HCT116 (cell line): ENCODE results near the gene GPI. TPM values are rescaled to one million over a fixed set of nuclear protein-coding genes. Genes with fewer than 3 reads are reported as not detected.

Experiments
- ATAC-seq: fragments of 200-7000 bp; cut with Tn5 transposase; 2 replicates; pipeline ENCODE4 v1.9.1; 2020; ENCODE audit warnings: mild to moderate bottlenecking, moderate library complexity
- BruUV-seq: library from RNA; stranded (reverse); fragments of 400-500 nt; replicated peaks from 2 replicates; lab custom pipeline; 2021; lab: Mats Ljungman, UMichigan
- CTCF ChIA-PET: fragments of 300-600 bp; sonication (Branson Sonifier 250); formaldehyde crosslinking; loops from one replicate; lab custom pipeline; 2021; ENCODE audit warnings: antibody characterized with exemption; lab: Charles Lee
- POLR2A ChIA-PET: fragments of 300-600, 350-600 bp; sonication (Branson Sonifier 250); formaldehyde crosslinking; loops from one replicate; lab custom pipeline; 2021; ENCODE audit warnings: antibody characterized with exemption; lab: Charles Lee
- RAD21 ChIA-PET, 2 experiments: fragments of 300-600 bp; sonication (Branson Sonifier 250); formaldehyde crosslinking; loops; one replicate each; lab custom pipeline; 2023; ENCODE audit warnings: low total read pairs in 2 of 2; ENCODE audit not compliant: uncharacterized antibody in 2 of 2, unreplicated experiment in 2 of 2, low non-redundant PET in 1 of 2; lab: Charles Lee
- DNase-seq: peaks from one replicate; pipeline ENCODE4 v3.0.0-alpha.2; 2010; ENCODE audit warnings: low read depth, low spot score
- H2AFZ ChIP-seq: fragments of 200-600 bp; shearing (Covaris generic), sonication (generic); 2 replicates; pipeline ENCODE4 v1.6.1; 2017; ENCODE audit warnings: low read depth, mixed run types, mixed read lengths, antibody characterized with exemption, low read length; ENCODE audit not compliant: poor library complexity, severe bottlenecking
- H3K27ac ChIP-seq: 2 replicates; pipeline ENCODE4 v1.5.1; 2012; ENCODE audit warnings: low read depth, low read length
- H3K27me3 ChIP-seq: fragments of 200-600 bp; sonication (generic); 2 replicates; pipeline ENCODE4 v1.6.1; 2016; ENCODE audit warnings: mixed run types, low read length, mixed read lengths; ENCODE audit not compliant: insufficient read depth
- H3K36me3 ChIP-seq, 2 experiments: fragments of 200-500 bp in 1 of 2; fragments of 200-600 bp in 1 of 2; sonication (Bioruptor generic) in 1 of 2; sonication (generic) in 1 of 2; 2 replicates each; pipeline versions ENCODE4 v1.5.1 to v1.6.1; 2014 to 2016; ENCODE audit warnings: low read length in 2 of 2, inconsistent platforms in 1 of 2, mixed read lengths in 1 of 2, mixed run types in 1 of 2; ENCODE audit not compliant: insufficient read depth in 2 of 2, control insufficient read depth in 1 of 2
- H3K4me1 ChIP-seq, 2 experiments: fragments of 200-600 bp in 1 of 2; sonication (generic) in 1 of 2; 2 replicates each; pipeline versions ENCODE4 v1.5.1 to v1.6.1; 2012 to 2017; ENCODE audit warnings: low read length in 2 of 2, inconsistent platforms in 1 of 2, mild to moderate bottlenecking in 1 of 2, mixed read lengths in 1 of 2, mixed run types in 1 of 2, moderate library complexity in 1 of 2; ENCODE audit not compliant: insufficient read depth in 2 of 2, control insufficient read depth in 1 of 2
- H3K4me2 ChIP-seq: fragments of 200-600 bp; sonication (generic); 2 replicates; pipeline ENCODE4 v1.6.1; 2017; ENCODE audit warnings: mixed run types, low read length, mixed read lengths
- H3K4me3 ChIP-seq, 2 experiments: fragments of 200-600 bp in 1 of 2; sonication (generic) in 1 of 2; replicated peaks in 1 of 2; 2 replicates each; pipeline ENCODE4 v1.5.1; 2011 to 2016; ENCODE audit warnings: low read length in 2 of 2, control low read depth in 1 of 2, low read depth in 1 of 2, mild to moderate bottlenecking in 1 of 2, mixed read lengths in 1 of 2, mixed run types in 1 of 2
- H3K79me2 ChIP-seq: fragments of 200-600 bp; sonication (generic); 2 replicates; pipeline ENCODE4 v1.6.1; 2017; ENCODE audit warnings: mild to moderate bottlenecking, mixed run types, low read length, moderate library complexity, mixed read lengths; ENCODE audit not compliant: insufficient read depth
- H3K9ac ChIP-seq: fragments of 200-600 bp; sonication (generic); 2 replicates; pipeline ENCODE4 v1.6.1; 2016; ENCODE audit warnings: low read length, mixed read lengths
- H3K9me2 ChIP-seq: fragments of 200-600 bp; sonication (generic), shearing (Covaris generic); 2 replicates; pipeline ENCODE4 v1.6.1; 2017; ENCODE audit warnings: mixed run types, mild to moderate bottlenecking, moderate library complexity; ENCODE audit not compliant: insufficient read depth
- H3K9me3 ChIP-seq, 2 experiments: fragments of 200-500 bp in 1 of 2; fragments of 200-600 bp in 1 of 2; sonication (Bioruptor generic) in 1 of 2; sonication (generic) in 1 of 2; 2 replicates each; pipeline ENCODE4 v1.6.1; 2014 to 2017; ENCODE audit warnings: low read length in 2 of 2, mixed read lengths in 2 of 2, inconsistent platforms in 1 of 2, low read depth in 1 of 2, mild to moderate bottlenecking in 1 of 2, mixed run types in 1 of 2, moderate library complexity in 1 of 2; ENCODE audit not compliant: control insufficient read depth in 1 of 2, insufficient read depth in 1 of 2
- H4K20me1 ChIP-seq: fragments of 200-600 bp; sonication (generic), shearing (Covaris generic); 2 replicates; pipeline ENCODE4 v1.6.1; 2017; ENCODE audit warnings: mixed run types, mild to moderate bottlenecking, moderate library complexity; ENCODE audit not compliant: insufficient read depth
- EGR1 ChIP-seq: IDR thresholded peaks from 2 replicates; pipeline ENCODE4 v1.6.1; 2012; ENCODE audit warnings: low read depth
- ELF1 ChIP-seq: IDR thresholded peaks from 2 replicates; pipeline ENCODE4 v1.6.1; 2012; ENCODE audit warnings: low read depth, borderline replicate concordance
- EZH2 ChIP-seq: fragments of 200-600 bp; sonication (generic); IDR thresholded peaks from 2 replicates; pipeline ENCODE4 v1.6.1; 2017; ENCODE audit warnings: antibody characterized with exemption, mixed run types
- EZH2phosphoT487 ChIP-seq: fragments of 200-600 bp; IDR thresholded peaks from 2 replicates; pipeline ENCODE4 v1.6.1; 2018; ENCODE audit warnings: antibody characterized with exemption, borderline replicate concordance
- JUND ChIP-seq: IDR thresholded peaks from 2 replicates; pipeline ENCODE4 v1.6.1; 2012
- MAX ChIP-seq: IDR thresholded peaks from 2 replicates; pipeline ENCODE4 v1.6.1; 2012
- POLR2AphosphoS5 ChIP-seq: IDR thresholded peaks from 2 replicates; pipeline ENCODE4 v1.6.1; 2011; ENCODE audit warnings: mild to moderate bottlenecking, low read depth, low read length, moderate library complexity
- RAD21 ChIP-seq: IDR thresholded peaks from 2 replicates; pipeline ENCODE4 v1.6.1; 2012; ENCODE audit warnings: low read depth, mild to moderate bottlenecking
- REST ChIP-seq: IDR thresholded peaks from 2 replicates; pipeline ENCODE4 v1.6.1; 2012; ENCODE audit warnings: low read depth
- SIN3A ChIP-seq: IDR thresholded peaks from 2 replicates; pipeline ENCODE4 v1.6.1; 2012; ENCODE audit warnings: low read depth
- SP1 ChIP-seq: IDR thresholded peaks from 2 replicates; pipeline ENCODE4 v1.6.1; 2012; ENCODE audit warnings: low read depth
- SRF ChIP-seq: IDR thresholded peaks from 2 replicates; pipeline ENCODE4 v1.6.1; 2012; ENCODE audit warnings: low read depth
- TCF7L2 ChIP-seq: IDR thresholded peaks from 2 replicates; pipeline ENCODE4 v1.7.0; 2011; ENCODE audit warnings: borderline replicate concordance, inconsistent platforms; ENCODE audit not compliant: insufficient read depth, insufficient read length; ENCODE audit errors: extremely low read depth
- ZBTB33 ChIP-seq: IDR thresholded peaks from 2 replicates; pipeline ENCODE4 v1.6.1; 2011; ENCODE audit warnings: mild to moderate bottlenecking, low read length, moderate library complexity; ENCODE audit not compliant: insufficient replicate concordance; ENCODE audit errors: extremely low read depth
- ZFX ChIP-seq: fragments of 450-650 bp; IDR thresholded peaks from 2 replicates; pipeline ENCODE4 v1.6.1; 2017
- intact Hi-C: fragments of 100-400 bp; cut with micrococcal nuclease; formaldehyde crosslinking; loops from 2 replicates; pipeline ENCODE4 v1.10.0; 2022
- total RNA-seq: library from RNA; stranded (reverse); gene quantifications from one replicate; pipeline ENCODE4 v1.2.1, GENCODE V29; 2021; ENCODE audit not compliant: unreplicated experiment

Gene GPI
- total RNA-seq, 1 experiment from 2014 or later = 787 TPM

- Histone ChIP-seq H2AFZ (no peak overlapping the region), H3K36me3 (peaks cover 56 to 62% of the 10 kb centered on the region in 2 experiments)
- TF ChIP-seq ZBTB33 (no peak), JUND (no peak), EGR1 (no peak), EZH2phosphoT487 (no peak), SP1 (no peak), EZH2 (no peak), SIN3A (no peak), MAX (no peak), REST (no peak), SRF (no peak), RAD21 (no peak), ELF1 (no peak), ZFX (no peak), POLR2AphosphoS5 (no peak), TCF7L2 (no peak)
- TF ChIP-seq, all 23 proteins: peak for 0
- H3K27ac ChIP-seq = no peak overlapping the region
- H3K9me2 ChIP-seq = no peaks in the 10 kb centered on the region
- H3K27me3 ChIP-seq = no peaks in the 10 kb centered on the region
- ATAC-seq = no peak
- H3K4me1 ChIP-seq = no peaks in the 10 kb centered on the region
- DNase-seq = no peak
- POLR2A ChIA-PET = no interaction called here
- intact Hi-C loops = no loop called here
- 0 out of 2 replicates have a peak, but pooled peaks cover 3% of the 10 kb centered on the region for H4K20me1 ChIP-seq
- no peak overlapping the region for H3K9ac ChIP-seq
- no TSS peak for BruUV-seq
- RAD21 ChIA-PET = no interaction called here
- no peak overlapping the region for H3K4me3 ChIP-seq
- peaks cover 75% of the 10 kb centered on the region for H3K79me2 ChIP-seq
- H3K9me3 ChIP-seq = no peaks in the 10 kb centered on the region
- no peak overlapping the region for H3K4me2 ChIP-seq
- CTCF ChIA-PET = no interaction called here
Measured at GRCh38 chr19:34375598-34375997, 10.6 kb downstream of the GPI start.
